GM12878 (cell line): ENCODE measurements around the gene SNRNP35. TPM values are rescaled to one million over a fixed set of nuclear protein-coding genes. Genes with fewer than 3 reads are reported as not detected.

Experiments used
- ATAC-seq: fragments of 200-7000 bp; cut with Tn5 transposase; 3 replicates; pipeline ENCODE4 v1.9.1; 2020; ENCODE audit warnings: mild to moderate bottlenecking, moderate library complexity
- BruUV-seq: library from RNA; stranded (reverse); fragments of 400-500 nt; replicated peaks from 2 replicates; lab custom pipeline; 2021; lab: Mats Ljungman, UMichigan
- CTCF ChIA-PET: fragments of 300-600 bp; sonication (Branson Sonifier 250); formaldehyde crosslinking; extraction: SDS; loops from one replicate; lab custom pipeline; 2021; ENCODE audit warnings: inconsistent platforms; lab: Yijun Ruan, JAX
- POLR2A ChIA-PET: fragments of 350-600 bp; formaldehyde crosslinking; extraction: SDS; loops from one replicate; lab custom pipeline; 2021; ENCODE audit warnings: inconsistent platforms; lab: Charles Lee
- RAD21 ChIA-PET: fragments of 300-600 bp; sonication (Branson Sonifier 250); formaldehyde crosslinking; loops from one replicate; lab custom pipeline; 2023; ENCODE audit warnings: antibody characterized with exemption; ENCODE audit not compliant: unreplicated experiment; lab: Charles Lee
- SMC1A ChIA-PET: fragments of 300-600 bp; sonication (Branson Sonifier 250); formaldehyde crosslinking; loops from one replicate; lab custom pipeline; 2023; ENCODE audit not compliant: unreplicated experiment, uncharacterized antibody; lab: Charles Lee
- DNase-seq: peaks from one replicate; pipeline ENCODE4 v3.0.0-alpha.2; 2011; ENCODE audit warnings: low read depth, low spot score
- FAIRE-seq: peaks from 3 replicates; lab custom pipeline; 2011; peaks lifted over from hg19 to GRCh38; lab: Jason Lieb, UNC
- H2AFZ ChIP-seq: 2 replicates; pipeline ENCODE4 v1.6.0; 2011; ENCODE audit warnings: low read depth, low read length, control low read depth; ENCODE audit not compliant: control insufficient read depth
- H3K27ac ChIP-seq: 2 replicates; pipeline ENCODE4 v1.5.1; 2011; ENCODE audit warnings: control low read depth; ENCODE audit not compliant: control insufficient read depth, insufficient read depth
- H3K27me3 ChIP-seq, 2 experiments: replicated peaks in 1 of 2; 2 replicates each; pipeline versions ENCODE4 v1.6.0 to v1.6.1; 2011; ENCODE audit warnings: low read length in 1 of 2; ENCODE audit not compliant: control insufficient read depth in 2 of 2, insufficient read depth in 2 of 2
- H3K36me3 ChIP-seq, 2 experiments: 2 replicates each; pipeline ENCODE4 v1.5.1; 2011; ENCODE audit warnings: low read length in 1 of 2; ENCODE audit not compliant: control insufficient read depth in 2 of 2, insufficient read depth in 2 of 2
- H3K4me1 ChIP-seq: 2 replicates; pipeline ENCODE4 v1.6.1; 2011; ENCODE audit warnings: mild to moderate bottlenecking, low read length, moderate library complexity, mixed read lengths; ENCODE audit not compliant: control insufficient read depth, insufficient read depth
- H3K4me2 ChIP-seq: 2 replicates; pipeline ENCODE4 v1.6.0; 2011; ENCODE audit warnings: control low read depth; ENCODE audit not compliant: control insufficient read depth, insufficient read depth
- H3K4me3 ChIP-seq: fragments of 200-600 bp; sonication (generic); 2 replicates; pipeline ENCODE4 v1.5.1; 2016
- H3K79me2 ChIP-seq: 2 replicates; pipeline ENCODE4 v1.6.0; 2011; ENCODE audit warnings: low read length; ENCODE audit not compliant: control insufficient read depth, insufficient read depth
- H3K9ac ChIP-seq: 2 replicates; pipeline ENCODE4 v1.8.0; 2011; ENCODE audit warnings: low read length, control low read depth, mixed read lengths; ENCODE audit not compliant: control insufficient read depth, insufficient read depth
- H3K9me3 ChIP-seq: replicated peaks from 3 replicates; pipeline ENCODE4 v1.5.1; 2011; ENCODE audit warnings: mild to moderate bottlenecking, low read length; ENCODE audit not compliant: control insufficient read depth, insufficient read depth
- H4K20me1 ChIP-seq: 2 replicates; pipeline ENCODE4 v1.6.0; 2011; ENCODE audit not compliant: control insufficient read depth, insufficient read depth
- CBX3 ChIP-seq: fragments of 200-600 bp; sonication (generic); IDR thresholded peaks from 2 replicates; pipeline ENCODE4 v1.6.1; 2016; ENCODE audit warnings: low read depth, borderline replicate concordance
- CHD1 ChIP-seq: IDR thresholded peaks from 2 replicates; pipeline ENCODE4 v1.6.1; 2012; ENCODE audit warnings: low read depth, low read length, improper control_type of control experiment
- CHD2 ChIP-seq: IDR thresholded peaks from 2 replicates; pipeline ENCODE4 v1.6.1; 2011; ENCODE audit warnings: low read depth, low read length, improper control_type of control experiment, borderline replicate concordance
- CREM ChIP-seq: IDR thresholded peaks from 2 replicates; pipeline ENCODE4 v1.6.1; 2014; ENCODE audit warnings: antibody characterized with exemption, low read depth
- ETV6 ChIP-seq, 2 experiments: fragments of 450-650 bp in 1 of 2; IDR thresholded peaks in 1 of 2; conservative IDR thresholded peaks in 1 of 2; 2 replicates each; pipeline ENCODE4 v1.6.1; 2014; ENCODE audit warnings: antibody characterized with exemption in 1 of 2, borderline replicate concordance in 1 of 2, low read depth in 1 of 2, mild to moderate bottlenecking in 1 of 2, moderate library complexity in 1 of 2
- HCFC1 ChIP-seq: fragments of 150-350 bp; IDR thresholded peaks from 2 replicates; pipeline ENCODE4 v1.6.1; 2014; ENCODE audit warnings: low read length
- HDGF ChIP-seq: fragments of 450-650 bp; IDR thresholded peaks from 2 replicates; pipeline ENCODE4 v1.6.1; 2016; ENCODE audit warnings: antibody characterized with exemption
- JUNB ChIP-seq: IDR thresholded peaks from 2 replicates; pipeline ENCODE4 v1.6.1; 2016; ENCODE audit warnings: antibody characterized with exemption, mild to moderate bottlenecking
- NFYB ChIP-seq: IDR thresholded peaks from 2 replicates; pipeline ENCODE4 v1.6.1; 2011; ENCODE audit warnings: low read depth, mild to moderate bottlenecking, low read length, improper control_type of control experiment, moderate library complexity; ENCODE audit not compliant: insufficient read depth
- NR2C1 ChIP-seq: fragments of 450-650 bp; IDR thresholded peaks from 2 replicates; pipeline ENCODE4 v1.6.1; 2017; ENCODE audit warnings: antibody characterized with exemption, mild to moderate bottlenecking, moderate library complexity
- NR2C2 ChIP-seq: IDR thresholded peaks from 2 replicates; pipeline ENCODE4 v1.6.1; 2011; ENCODE audit warnings: borderline replicate concordance, low read depth; ENCODE audit not compliant: control insufficient read depth, insufficient read length
- RFX5 ChIP-seq: IDR thresholded peaks from 2 replicates; pipeline ENCODE4 v1.6.1; 2011; ENCODE audit warnings: low read depth, low read length, improper control_type of control experiment
- SIX5 ChIP-seq: IDR thresholded peaks from 2 replicates; pipeline ENCODE4 v1.6.1; 2011; ENCODE audit warnings: mild to moderate bottlenecking, low read depth, low read length, moderate library complexity; ENCODE audit not compliant: severe bottlenecking
- SREBF1 ChIP-seq: IDR thresholded peaks from 2 replicates; pipeline ENCODE4 v1.6.1; 2012; ENCODE audit warnings: mild to moderate bottlenecking, low read length
- STAT3 ChIP-seq: IDR thresholded peaks from 2 replicates; pipeline ENCODE4 v1.6.1; 2011; ENCODE audit warnings: low read depth, low read length, improper control_type of control experiment
- ZNF384 ChIP-seq: IDR thresholded peaks from 2 replicates; pipeline ENCODE4 v1.6.1; 2012; ENCODE audit warnings: low read depth, mild to moderate bottlenecking, low read length, improper control_type of control experiment, borderline replicate concordance
- ZNF622 ChIP-seq: fragments of 450-650 bp; IDR thresholded peaks from 2 replicates; pipeline ENCODE4 v1.6.1; 2017; ENCODE audit warnings: mild to moderate bottlenecking, inconsistent platforms
- WGBS: methylation state at CpG from one replicate; pipeline ENCODE4 v1.1.6; 2016; ENCODE audit warnings: low lambda C conversion rate; ENCODE audit not compliant: insufficient replicate concordance, insufficient coverage; ENCODE audit errors: missing lambda C conversion rate; 5-methylcytosine and 5-hydroxymethylcytosine counted together
- in situ Hi-C: fragments of 300-500 bp; cut with MboI; formaldehyde crosslinking; loops from 9 replicates; pipeline ENCODE4 v1.14.3; 2018; ENCODE audit warnings: mixed read lengths
- intact Hi-C: fragments of 100-400 bp; cut with micrococcal nuclease; formaldehyde crosslinking; loops from one replicate; pipeline ENCODE4 v1.14.2; 2022; ENCODE audit not compliant: unreplicated experiment
- polyA plus RNA-seq, 11 experiments: library from polyadenylated mRNA; depleted of rRNA in 4 of 11; unstranded in 6 of 11; stranded (reverse) in 5 of 11; fragments of >200 nt; fragmentation: Nextera tagmentation in 4 of 11; fragmentation: Illumina TruSeq in 1 of 11; extraction: Ambion mirVana in 4 of 11; extraction: Trizol in 1 of 11; gene quantifications; 1 replicate in 1 of 11; 2 replicates in 10 of 11; pipeline versions ENCODE4 v1.2.1 to v1.2.3, GENCODE V29; 2011 to 2016; ENCODE audit warnings: inconsistent platforms in 2 of 11, missing spikeins in 2 of 11, low read depth in 1 of 11
- total RNA-seq, 4 experiments: library from RNA; depleted of rRNA in 3 of 4; stranded (reverse); fragments of >200 nt in 3 of 4; fragmentation: Illumina TruSeq in 1 of 4; extraction: Trizol in 1 of 4; gene quantifications; 2 replicates each; pipeline versions ENCODE4 v1.2.1 to v1.2.3, GENCODE V29; 2013 to 2021
- TF ChIP-seq, protein P1 (sequence below): IDR thresholded peaks from 2 replicates; pipeline ENCODE4 v1.6.1; 2012; ENCODE audit warnings: low read length, inconsistent platforms
- TF ChIP-seq, protein P2 (sequence below): IDR thresholded peaks from 2 replicates; pipeline ENCODE4 v1.6.1; 2012; ENCODE audit warnings: low read depth, low read length, improper control_type of control experiment
- TF ChIP-seq, protein P3 (sequence below): fragments of 450-650 bp; IDR thresholded peaks from 2 replicates; pipeline ENCODE4 v1.6.1; 2016; ENCODE audit warnings: mild to moderate bottlenecking

The SNRNP35 gene
- total and polyA plus RNA-seq, 10 of the 15 experiments (the other 5 are each of a cell fraction or from before 2014, with no cell fraction given): 21.6 to 49.6 (median 29.0) TPM

GRCh38 chr12:123489580-123489979 is 31.6 kb downstream of the SNRNP35 start:
- no peak overlapping the region for H3K9ac ChIP-seq
- ATAC-seq (no peak), DNase-seq (no peak), FAIRE-seq (no peak)
- H2AFZ ChIP-seq: no peak overlapping the region
- ChIA-PET CTCF (interaction anchor here (1.0 kb wide), 1 partner anchor 1571 kb away, joined by 3 read pairs; the partner anchor contains the start of gene CFAP251), SMC1A (interaction anchor here (1.1 kb wide), 1 partner anchor 105 kb away, joined by 3 read pairs; the partner anchor contains the start of gene KMT5A), POLR2A (interaction anchor here (0.6 kb wide), 1 partner anchor 38 kb away, joined by 4 read pairs; no protein-coding TSS in a partner anchor), RAD21 (no interaction called here)
- intact Hi-C loops: no loop called here
- H3K9me3 ChIP-seq: no peaks in the 10 kb centered on the region
- in situ Hi-C loops: no loop called here
- no peaks in the 10 kb centered on the region for H3K4me1 ChIP-seq
- no TSS peak for BruUV-seq
- no peak overlapping the region for H3K4me2 ChIP-seq
- 94% methylated on average over 6 of the region's 6 CpGs for WGBS
- H3K36me3 ChIP-seq: no peaks in the 10 kb centered on the region
- H4K20me1 ChIP-seq: no peaks in the 10 kb centered on the region
- no peaks in the 10 kb centered on the region for H3K79me2 ChIP-seq
- H3K4me3 ChIP-seq: no peak overlapping the region
- H3K27ac ChIP-seq: no peak overlapping the region
- H3K27me3 ChIP-seq: no peaks in the 10 kb centered on the region
- TF ChIP-seq NR2C1 (no peak), HDGF (no peak), ZNF622 (no peak), CBX3 (no peak), STAT3 (no peak), CHD2 (no peak), ETV6 (conservative IDR thresholded peaks at IDR 0.05 in 1 of 2, IDR thresholded peaks at IDR 0.05 in 1 of 2; ENCODE audit: borderline replicate concordance in 1 of 2, low read depth in 1 of 2) (no peak), RFX5 (no peak), SREBF1 (no peak), NFYB (no peak), SIX5 (no peak), CHD1 (no peak), JUNB (no peak), HCFC1 (no peak), NR2C2 (no peak), ZNF384 (no peak), CREM (no peak)
- TF ChIP-seq, protein P1, sequence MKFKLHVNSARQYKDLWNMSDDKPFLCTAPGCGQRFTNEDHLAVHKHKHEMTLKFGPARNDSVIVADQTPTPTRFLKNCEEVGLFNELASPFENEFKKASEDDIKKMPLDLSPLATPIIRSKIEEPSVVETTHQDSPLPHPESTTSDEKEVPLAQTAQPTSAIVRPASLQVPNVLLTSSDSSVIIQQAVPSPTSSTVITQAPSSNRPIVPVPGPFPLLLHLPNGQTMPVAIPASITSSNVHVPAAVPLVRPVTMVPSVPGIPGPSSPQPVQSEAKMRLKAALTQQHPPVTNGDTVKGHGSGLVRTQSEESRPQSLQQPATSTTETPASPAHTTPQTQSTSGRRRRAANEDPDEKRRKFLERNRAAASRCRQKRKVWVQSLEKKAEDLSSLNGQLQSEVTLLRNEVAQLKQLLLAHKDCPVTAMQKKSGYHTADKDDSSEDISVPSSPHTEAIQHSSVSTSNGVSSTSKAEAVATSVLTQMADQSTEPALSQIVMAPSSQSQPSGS: no peak
- TF ChIP-seq, protein P2, sequence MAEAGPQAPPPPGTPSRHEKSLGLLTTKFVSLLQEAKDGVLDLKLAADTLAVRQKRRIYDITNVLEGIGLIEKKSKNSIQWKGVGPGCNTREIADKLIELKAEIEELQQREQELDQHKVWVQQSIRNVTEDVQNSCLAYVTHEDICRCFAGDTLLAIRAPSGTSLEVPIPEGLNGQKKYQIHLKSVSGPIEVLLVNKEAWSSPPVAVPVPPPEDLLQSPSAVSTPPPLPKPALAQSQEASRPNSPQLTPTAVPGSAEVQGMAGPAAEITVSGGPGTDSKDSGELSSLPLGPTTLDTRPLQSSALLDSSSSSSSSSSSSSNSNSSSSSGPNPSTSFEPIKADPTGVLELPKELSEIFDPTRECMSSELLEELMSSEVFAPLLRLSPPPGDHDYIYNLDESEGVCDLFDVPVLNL: no peak
- TF ChIP-seq, protein P3, sequence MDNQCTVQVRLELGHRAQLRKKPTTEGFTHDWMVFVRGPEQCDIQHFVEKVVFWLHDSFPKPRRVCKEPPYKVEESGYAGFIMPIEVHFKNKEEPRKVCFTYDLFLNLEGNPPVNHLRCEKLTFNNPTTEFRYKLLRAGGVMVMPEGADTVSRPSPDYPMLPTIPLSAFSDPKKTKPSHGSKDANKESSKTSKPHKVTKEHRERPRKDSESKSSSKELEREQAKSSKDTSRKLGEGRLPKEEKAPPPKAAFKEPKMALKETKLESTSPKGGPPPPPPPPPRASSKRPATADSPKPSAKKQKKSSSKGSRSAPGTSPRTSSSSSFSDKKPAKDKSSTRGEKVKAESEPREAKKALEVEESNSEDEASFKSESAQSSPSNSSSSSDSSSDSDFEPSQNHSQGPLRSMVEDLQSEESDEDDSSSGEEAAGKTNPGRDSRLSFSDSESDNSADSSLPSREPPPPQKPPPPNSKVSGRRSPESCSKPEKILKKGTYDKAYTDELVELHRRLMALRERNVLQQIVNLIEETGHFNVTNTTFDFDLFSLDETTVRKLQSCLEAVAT: no peak
